CD14-positive monocyte (primary cell): Measurements from ENCODE around the gene ARHGEF25. TPM values are rescaled to one million over a fixed set of nuclear protein-coding genes. Genes with fewer than 3 reads are reported as not detected.

Experiments used
- DNase-seq, 3 donors: peaks; one replicate each; pipeline ENCODE4 v3.0.0-alpha.2; 2011 to 2022
- H2AFZ ChIP-seq: 2 replicates; pipeline ENCODE4 v1.6.0; 2012; ENCODE audit warnings: mild to moderate bottlenecking, low read depth, low read length, inconsistent platforms; ENCODE audit not compliant: insufficient read depth, poor library complexity, severe bottlenecking
- H3K27ac ChIP-seq, 2 donors: 1 replicate in 1 of 2; 2 replicates in 1 of 2; pipeline ENCODE4 v1.5.1; 2012 to 2013; ENCODE audit warnings: low read length in 2 of 2, control low read depth in 1 of 2, inconsistent platforms in 1 of 2, low read depth in 1 of 2, mild to moderate bottlenecking in 1 of 2
- H3K27me3 ChIP-seq, 2 donors: one replicate each; pipeline versions ENCODE4 v1.6.0 to v1.6.1; 2011 to 2013; ENCODE audit warnings: low read length in 2 of 2; ENCODE audit not compliant: control insufficient read depth in 2 of 2, insufficient read depth in 2 of 2
- H3K36me3 ChIP-seq, 2 donors: replicated peaks in 1 of 2; 1 replicate in 1 of 2; 2 replicates in 1 of 2; pipeline versions ENCODE4 v1.5.1 to v1.6.1; 2012 to 2013; ENCODE audit warnings: low read length in 2 of 2, control low read depth in 1 of 2, inconsistent platforms in 1 of 2, mild to moderate bottlenecking in 1 of 2; ENCODE audit not compliant: insufficient read depth in 2 of 2, control insufficient read depth in 1 of 2
- H3K4me1 ChIP-seq, 2 donors: 1 replicate in 1 of 2; 2 replicates in 1 of 2; pipeline versions ENCODE4 v1.5.1 to v1.6.1; 2012 to 2013; ENCODE audit warnings: low read length in 2 of 2, control low read depth in 1 of 2, inconsistent platforms in 1 of 2, mild to moderate bottlenecking in 1 of 2, moderate library complexity in 1 of 2; ENCODE audit not compliant: insufficient read depth in 2 of 2, control insufficient read depth in 1 of 2
- H3K4me2 ChIP-seq: replicated peaks from 2 replicates; pipeline ENCODE3; 2012; ENCODE audit warnings: low read length, moderate library complexity, mild to moderate bottlenecking; ENCODE audit not compliant: poor library complexity, severe bottlenecking; ENCODE audit errors: extremely low read depth
- H3K4me3 ChIP-seq, 3 experiments: fragments of 200-600 bp in 1 of 3; sonication (generic) in 1 of 3; replicated peaks in 1 of 3; 1 replicate in 2 of 3; 2 replicates in 1 of 3; pipeline ENCODE4 v1.5.1; 2011 to 2013; ENCODE audit warnings: low read length in 3 of 3, mild to moderate bottlenecking in 3 of 3, control low read depth in 2 of 3, low read depth in 2 of 3, inconsistent platforms in 1 of 3, moderate library complexity in 1 of 3
- H3K79me2 ChIP-seq: 2 replicates; pipeline ENCODE4 v1.6.0; 2012; ENCODE audit warnings: mild to moderate bottlenecking, control low read depth, inconsistent platforms, low read length, moderate library complexity; ENCODE audit not compliant: insufficient read depth
- H3K9ac ChIP-seq: 2 replicates; pipeline ENCODE4 v1.6.0; 2017; ENCODE audit warnings: low read length, mild to moderate bottlenecking; ENCODE audit not compliant: insufficient read depth, poor library complexity, severe bottlenecking
- H3K9me3 ChIP-seq, 2 donors: replicated peaks in 1 of 2; 1 replicate in 1 of 2; 2 replicates in 1 of 2; pipeline versions ENCODE4 v1.5.1 to v1.6.1; 2012 to 2013; ENCODE audit warnings: low read length in 2 of 2, control low read depth in 1 of 2; ENCODE audit not compliant: control insufficient read depth in 1 of 2, insufficient read depth in 1 of 2
- H4K20me1 ChIP-seq: 2 replicates; pipeline ENCODE4 v1.6.0; 2012; ENCODE audit warnings: mild to moderate bottlenecking, low read length, control low read depth, moderate library complexity; ENCODE audit not compliant: insufficient read depth
- H3K27ac Mint-ChIP-seq, 7 donors: one replicate each; pipeline ENCODE4 v1.8.0; 2020; ENCODE audit warnings: mild to moderate bottlenecking in 7 of 7, mixed read lengths in 7 of 7, moderate library complexity in 6 of 7, inconsistent platforms in 2 of 7
- H3K27me3 Mint-ChIP-seq, 3 donors: one replicate each; pipeline ENCODE4 v1.8.0; 2021 to 2022; ENCODE audit warnings: low read depth in 3 of 3, mild to moderate bottlenecking in 3 of 3, mixed read lengths in 3 of 3, moderate library complexity in 3 of 3, inconsistent platforms in 1 of 3
- H3K36me3 Mint-ChIP-seq, 2 donors: one replicate each; pipeline ENCODE4 v1.8.0; 2020; ENCODE audit warnings: mixed read lengths in 2 of 2, inconsistent platforms in 1 of 2, mild to moderate bottlenecking in 1 of 2
- H3K4me1 Mint-ChIP-seq: one replicate; pipeline ENCODE4 v1.8.0; 2020; ENCODE audit warnings: mild to moderate bottlenecking, mixed read lengths
- H3K4me3 Mint-ChIP-seq, 2 donors: one replicate each; pipeline ENCODE4 v1.8.0; 2020; ENCODE audit warnings: mild to moderate bottlenecking in 2 of 2, mixed read lengths in 2 of 2, moderate library complexity in 1 of 2
- H3K9me3 Mint-ChIP-seq, 7 donors: one replicate each; pipeline ENCODE4 v1.8.0; 2020 to 2022; ENCODE audit warnings: mixed read lengths in 7 of 7, mild to moderate bottlenecking in 6 of 7, moderate library complexity in 6 of 7, inconsistent platforms in 2 of 7
- CTCF ChIP-seq: fragments of 200-600 bp; IDR thresholded peaks from one replicate; pipeline ENCODE4 v1.8.0; 2022; ENCODE audit warnings: antibody characterized with exemption, mild to moderate bottlenecking
- WGBS: methylation state at CpG from one replicate; pipeline ENCODE4 v1.1.5; 2013; ENCODE audit warnings: missing lambda C conversion rate; ENCODE audit not compliant: insufficient coverage; 5-methylcytosine and 5-hydroxymethylcytosine counted together
- intact Hi-C, 2 donors: fragments of 100-400 bp; cut with micrococcal nuclease; formaldehyde crosslinking; loops; one replicate each; pipeline versions ENCODE4 v1.15.0 to v1.15.1; 2023
- polyA plus RNA-seq, 3 donors: library from polyadenylated mRNA; depleted of rRNA in 1 of 3; unstranded in 2 of 3; stranded (reverse) in 1 of 3; fragments of 300-500 nt in 2 of 3; fragments of >200 nt in 1 of 3; fragmentation: Illumina TruSeq in 2 of 3; gene quantifications; 1 replicate in 2 of 3; 2 replicates in 1 of 3; pipeline ENCODE4 v1.2.3, GENCODE V29; 2012 to 2021

Gene ARHGEF25
- polyA plus RNA-seq, 3 donors = not detected

- Histone ChIP-seq H3K9me3 (no peaks in the 10 kb centered on the region), H3K4me1 (no peaks in the 10 kb centered on the region), H3K4me2 (no peak overlapping the region), H3K27me3 (no peaks in the 10 kb centered on the region), H3K36me3 (no peaks in the 10 kb centered on the region), H2AFZ (no peak overlapping the region), H3K27ac (no peak overlapping the region), H3K9ac (no peak overlapping the region), H3K79me2 (no peaks in the 10 kb centered on the region), H4K20me1 (no peaks in the 10 kb centered on the region), H3K4me3 (no peak overlapping the region)
- no peak for TF ChIP-seq CTCF
- H3K36me3 Mint-ChIP-seq = no peaks in the 10 kb centered on the region
- H3K4me3 Mint-ChIP-seq = no peak overlapping the region
- no peak overlapping the region for H3K27ac Mint-ChIP-seq
- DNase-seq = no peak
- peaks cover 7 to 19% (median 17%) of the 10 kb centered on the region in 3 donors for H3K27me3 Mint-ChIP-seq
- intact Hi-C loops = no loop called here
- no peaks in the 10 kb centered on the region for H3K4me1 Mint-ChIP-seq
- no peaks in the 10 kb centered on the region for H3K9me3 Mint-ChIP-seq
- WGBS = 92% methylated on average over 12 of the region's 12 CpGs
Measured at GRCh38 chr12:57575771-57576612, 35.2 kb upstream of the ARHGEF25 start.

- H3K4me3 Mint-ChIP-seq = no peak overlapping the region
- no peak overlapping the region for H3K27ac Mint-ChIP-seq
- Histone ChIP-seq H3K9ac (no peak overlapping the region), H3K36me3 (no peaks in the 10 kb centered on the region), H3K27ac (no peak overlapping the region), H3K4me1 (no peaks in the 10 kb centered on the region), H3K9me3 (no peaks in the 10 kb centered on the region), H3K4me3 (no peak overlapping the region), H3K27me3 (peaks cover 0 to under 1% of the 10 kb centered on the region in 2 donors), H3K79me2 (no peaks in the 10 kb centered on the region), H3K4me2 (no peak overlapping the region), H2AFZ (no peak overlapping the region), H4K20me1 (no peaks in the 10 kb centered on the region)
- peaks cover 7 to 19% (median 17%) of the 10 kb centered on the region in 3 donors for H3K27me3 Mint-ChIP-seq
- no peak for TF ChIP-seq CTCF
- DNase-seq = no peak
- WGBS = 95% methylated on average over 8 of the region's 9 CpGs
- H3K9me3 Mint-ChIP-seq = no peaks in the 10 kb centered on the region
- H3K4me1 Mint-ChIP-seq = no peaks in the 10 kb centered on the region
- intact Hi-C loops = no loop called here
- no peaks in the 10 kb centered on the region for H3K36me3 Mint-ChIP-seq
Measured at GRCh38 chr12:57576613-57577160, 34.5 kb upstream of the ARHGEF25 start.
